IMR-90 (cell line): ENCODE data around the gene MRAP. TPM values are rescaled to one million over a fixed set of nuclear protein-coding genes. Genes with fewer than 3 reads are reported as not detected.

Experiments used
- ATAC-seq: fragments of 200-7000 bp; cut with Tn5 transposase; 2 replicates; pipeline ENCODE4 v1.9.1; 2020; ENCODE audit warnings: low read depth, mild to moderate bottlenecking, moderate library complexity
- BruUV-seq: library from RNA; stranded (reverse); fragments of 400-500 nt; replicated peaks from 2 replicates; lab custom pipeline; 2021; lab: Mats Ljungman, UMichigan
- CTCF ChIA-PET: fragments of 300-600 bp; formaldehyde crosslinking; extraction: SDS; loops from one replicate; lab custom pipeline; 2021; ENCODE audit warnings: antibody characterized with exemption; lab: Yijun Ruan, JAX
- POLR2A ChIA-PET: fragments of 300-600 bp; sonication (Branson Sonifier 250); formaldehyde crosslinking; loops from one replicate; lab custom pipeline; 2022; ENCODE audit warnings: antibody characterized with exemption; ENCODE audit not compliant: unreplicated experiment; lab: Charles Lee
- DNase-seq: peaks from one replicate; pipeline ENCODE4 v3.0.0; 2013
- H2AFZ ChIP-seq: replicated peaks from 2 replicates; pipeline ENCODE3; 2013; ENCODE audit warnings: low read length, mild to moderate bottlenecking; ENCODE audit not compliant: poor library complexity
- H2AK5ac ChIP-seq: 2 replicates; pipeline ENCODE4 v1.6.1; 2013; ENCODE audit warnings: low read depth, low read length, inconsistent platforms
- H2AK9ac ChIP-seq: replicated peaks from 2 replicates; pipeline ENCODE3; 2013; ENCODE audit warnings: mild to moderate bottlenecking, low read depth, low read length, moderate library complexity; ENCODE audit not compliant: poor library complexity
- H2BK120ac ChIP-seq: 2 replicates; pipeline ENCODE4 v1.6.1; 2013; ENCODE audit warnings: low read depth, low read length, inconsistent platforms
- H2BK15ac ChIP-seq: 3 replicates; pipeline ENCODE4 v1.6.1; 2013; ENCODE audit warnings: low read depth, low read length, inconsistent platforms
- H2BK20ac ChIP-seq: 2 replicates; pipeline ENCODE4 v1.6.1; 2013; ENCODE audit warnings: low read depth, mild to moderate bottlenecking, inconsistent platforms, low read length, moderate library complexity
- H2BK5ac ChIP-seq: 2 replicates; pipeline ENCODE4 v1.6.1; 2013; ENCODE audit warnings: mild to moderate bottlenecking, low read depth, low read length, inconsistent platforms; ENCODE audit not compliant: poor library complexity, severe bottlenecking
- H3K14ac ChIP-seq: replicated peaks from 2 replicates; pipeline ENCODE4 v1.6.1; 2013; ENCODE audit warnings: low read depth, low read length, inconsistent platforms
- H3K18ac ChIP-seq: 2 replicates; pipeline ENCODE4 v1.6.1; 2013; ENCODE audit warnings: low read depth, low read length, control low read depth
- H3K23ac ChIP-seq: 2 replicates; pipeline ENCODE4 v1.6.1; 2013; ENCODE audit warnings: low read depth, low read length, inconsistent platforms
- H3K27ac ChIP-seq: 2 replicates; pipeline ENCODE4 v1.5.1; 2013; ENCODE audit warnings: mild to moderate bottlenecking, control low read depth, low read length; ENCODE audit not compliant: insufficient read depth
- H3K27me3 ChIP-seq: 2 replicates; pipeline ENCODE4 v1.6.1; 2013; ENCODE audit warnings: low read length; ENCODE audit not compliant: control insufficient read depth, insufficient read depth
- H3K36me3 ChIP-seq: 2 replicates; pipeline ENCODE4 v1.6.1; 2013; ENCODE audit warnings: low read length, mixed read lengths; ENCODE audit not compliant: control insufficient read depth, insufficient read depth
- H3K4ac ChIP-seq: 2 replicates; pipeline ENCODE4 v1.6.1; 2013; ENCODE audit warnings: low read depth, low read length, inconsistent platforms
- H3K4me1 ChIP-seq: 2 replicates; pipeline ENCODE4 v1.6.1; 2013; ENCODE audit warnings: low read length, mixed read lengths; ENCODE audit not compliant: control insufficient read depth, insufficient read depth
- H3K4me2 ChIP-seq: 2 replicates; pipeline ENCODE4 v1.6.1; 2013; ENCODE audit warnings: low read depth, mild to moderate bottlenecking, control low read depth, low read length, moderate library complexity
- H3K4me3 ChIP-seq: 2 replicates; pipeline ENCODE4 v1.5.1; 2013; ENCODE audit warnings: low read depth, mild to moderate bottlenecking, control low read depth, low read length, moderate library complexity; ENCODE audit not compliant: insufficient read depth
- H3K56ac ChIP-seq: 2 replicates; pipeline ENCODE4 v1.6.1; 2013; ENCODE audit warnings: low read length, inconsistent platforms; ENCODE audit not compliant: insufficient read depth; ENCODE audit errors: extremely low read depth
- H3K79me1 ChIP-seq, 2 experiments: 2 replicates each; pipeline ENCODE4 v1.6.1; 2013; ENCODE audit warnings: low read length in 2 of 2, inconsistent platforms in 1 of 2, low read depth in 1 of 2
- H3K9ac ChIP-seq: 2 replicates; pipeline ENCODE4 v1.6.1; 2013; ENCODE audit warnings: low read depth, low read length, control low read depth
- H3K9me1 ChIP-seq: 2 replicates; pipeline ENCODE4 v1.6.1; 2013; ENCODE audit warnings: low read length, inconsistent platforms; ENCODE audit not compliant: insufficient read depth
- H3K9me3 ChIP-seq: 2 replicates; pipeline ENCODE4 v1.6.1; 2013; ENCODE audit warnings: low read length; ENCODE audit not compliant: control insufficient read depth, insufficient read depth
- H4K20me1 ChIP-seq: 2 replicates; pipeline ENCODE4 v1.6.1; 2013; ENCODE audit warnings: low read length, inconsistent platforms; ENCODE audit not compliant: insufficient read depth
- H4K5ac ChIP-seq: 2 replicates; pipeline ENCODE4 v1.6.1; 2013; ENCODE audit warnings: mild to moderate bottlenecking, low read depth, low read length, control low read depth
- H4K8ac ChIP-seq, 2 experiments: 2 replicates each; pipeline ENCODE4 v1.6.1; 2013; ENCODE audit warnings: low read depth in 2 of 2, low read length in 2 of 2, control low read depth in 1 of 2, inconsistent platforms in 1 of 2
- H4K91ac ChIP-seq: 2 replicates; pipeline ENCODE4 v1.6.1; 2013; ENCODE audit warnings: low read depth, low read length, inconsistent platforms; ENCODE audit not compliant: insufficient read depth
- BHLHE40 ChIP-seq: fragments of 150-350 bp; IDR thresholded peaks from 2 replicates; pipeline ENCODE4 v1.6.1; 2016; ENCODE audit warnings: mild to moderate bottlenecking, low read depth, low read length
- CHD1 ChIP-seq: IDR thresholded peaks from 2 replicates; pipeline ENCODE4 v1.6.1; 2012; ENCODE audit warnings: low read depth, low read length, improper control_type of control experiment
- FOS ChIP-seq: fragments of 150-350 bp; IDR thresholded peaks from 2 replicates; pipeline ENCODE4 v1.6.1; 2016; ENCODE audit warnings: low read depth, low read length
- MAFK ChIP-seq: IDR thresholded peaks from 2 replicates; pipeline ENCODE4 v1.6.1; 2012; ENCODE audit warnings: low read depth, low read length, improper control_type of control experiment
- MAZ ChIP-seq: IDR thresholded peaks from 2 replicates; pipeline ENCODE4 v1.6.1; 2012; ENCODE audit warnings: low read depth, mild to moderate bottlenecking, low read length, improper control_type of control experiment, moderate library complexity, borderline replicate concordance
- MXI1 ChIP-seq: IDR thresholded peaks from 2 replicates; pipeline ENCODE4 v1.6.1; 2012; ENCODE audit warnings: low read depth, mild to moderate bottlenecking, low read length, moderate library complexity, borderline replicate concordance
- NFE2L2 ChIP-seq: fragments of 150-350 bp; IDR thresholded peaks from 2 replicates; pipeline ENCODE4 v1.6.1; 2016; ENCODE audit warnings: low read depth, mild to moderate bottlenecking, low read length
- POLR2A ChIP-seq: IDR thresholded peaks from 2 replicates; pipeline ENCODE4 v1.6.1; 2012; ENCODE audit warnings: mild to moderate bottlenecking, low read depth, low read length
- RAD21 ChIP-seq: IDR thresholded peaks from 2 replicates; pipeline ENCODE4 v1.6.1; 2012; ENCODE audit warnings: low read length, improper control_type of control experiment
- RCOR1 ChIP-seq: IDR thresholded peaks from 2 replicates; pipeline ENCODE4 v1.6.1; 2012; ENCODE audit warnings: mild to moderate bottlenecking, low read length, improper control_type of control experiment; ENCODE audit not compliant: insufficient replicate concordance
- RFX5 ChIP-seq: IDR thresholded peaks from 2 replicates; pipeline ENCODE4 v1.8.0; 2012; ENCODE audit warnings: low read depth, mild to moderate bottlenecking, low read length, moderate library complexity
- SMC3 ChIP-seq: fragments of 150-350 bp; IDR thresholded peaks from 2 replicates; pipeline ENCODE4 v1.6.1; 2016; ENCODE audit warnings: low read depth, mild to moderate bottlenecking, antibody characterized with exemption, low read length, moderate library complexity
- WGBS, 2 experiments: methylation state at CpG; one replicate each; pipeline versions ENCODE4 v1.1.5 to v1.1.7; 2013; ENCODE audit warnings: missing lambda C conversion rate in 2 of 2; ENCODE audit not compliant: insufficient read length in 1 of 2; ENCODE audit errors: extremely low coverage in 2 of 2; 5-methylcytosine and 5-hydroxymethylcytosine counted together
- dilution Hi-C: fragments of 300-500 bp; cut with HindIII; formaldehyde crosslinking; loops from one replicate; pipeline ENCODE4 v1.14.3; 2018; ENCODE audit warnings: low sequenced_read_pairs; ENCODE audit not compliant: unreplicated experiment
- in situ Hi-C: fragments of 300-500 bp; cut with MboI; formaldehyde crosslinking; loops from 3 replicates; pipeline ENCODE4 v1.14.3; 2019; ENCODE audit warnings: low sequenced_read_pairs, inconsistent platforms, mixed read lengths
- intact Hi-C: fragments of 100-400 bp; cut with micrococcal nuclease; formaldehyde crosslinking; loops from 2 replicates; pipeline ENCODE4 v1.10.0; 2022
- polyA plus RNA-seq, 3 experiments: library from polyadenylated mRNA; depleted of rRNA; stranded (reverse); fragments of >200 nt; gene quantifications; 2 replicates each; pipeline ENCODE4 v1.2.3, GENCODE V29; 2012; ENCODE audit warnings: low replicate concordance in 1 of 3
- total RNA-seq: library from RNA; depleted of rRNA; stranded (reverse); fragments of >200 nt; gene quantifications from 2 replicates; pipeline ENCODE4 v1.2.3, GENCODE V29; 2012
- TF ChIP-seq, protein P1 (sequence below): conservative IDR thresholded peaks from 2 replicates; pipeline ENCODE4 v1.5.1; 2012; ENCODE audit warnings: mild to moderate bottlenecking, low read depth, low read length, improper control_type of control experiment

The MRAP gene
- total and polyA plus RNA-seq, 2 of the 4 experiments (the other 2 are of a cell fraction), result not detected

- H3K9me3 ChIP-seq, result no peaks in the 10 kb centered on the region
- ChIA-PET POLR2A (no interaction called here), CTCF (no interaction called here)
- in situ Hi-C loops (no loop called here), intact Hi-C loops (no loop called here), dilution Hi-C loops (no loop called here)
- peaks cover 3% of the 10 kb centered on the region; the same call in 1 of the 2 replicates for H3K9me1 ChIP-seq
- H2BK5ac ChIP-seq, result no peak overlapping the region
- DNase-seq (no peak), ATAC-seq (no peak)
- H3K56ac ChIP-seq, result no peak overlapping the region
- no peak overlapping the region for H3K14ac ChIP-seq
- H4K5ac ChIP-seq, result no peak overlapping the region
- H4K8ac ChIP-seq, result no peak overlapping the region
- H3K27me3 ChIP-seq, result no peaks in the 10 kb centered on the region
- no peak overlapping the region for H2AK9ac ChIP-seq
- no peak for TF ChIP-seq RFX5
- TF ChIP-seq, protein P1, sequence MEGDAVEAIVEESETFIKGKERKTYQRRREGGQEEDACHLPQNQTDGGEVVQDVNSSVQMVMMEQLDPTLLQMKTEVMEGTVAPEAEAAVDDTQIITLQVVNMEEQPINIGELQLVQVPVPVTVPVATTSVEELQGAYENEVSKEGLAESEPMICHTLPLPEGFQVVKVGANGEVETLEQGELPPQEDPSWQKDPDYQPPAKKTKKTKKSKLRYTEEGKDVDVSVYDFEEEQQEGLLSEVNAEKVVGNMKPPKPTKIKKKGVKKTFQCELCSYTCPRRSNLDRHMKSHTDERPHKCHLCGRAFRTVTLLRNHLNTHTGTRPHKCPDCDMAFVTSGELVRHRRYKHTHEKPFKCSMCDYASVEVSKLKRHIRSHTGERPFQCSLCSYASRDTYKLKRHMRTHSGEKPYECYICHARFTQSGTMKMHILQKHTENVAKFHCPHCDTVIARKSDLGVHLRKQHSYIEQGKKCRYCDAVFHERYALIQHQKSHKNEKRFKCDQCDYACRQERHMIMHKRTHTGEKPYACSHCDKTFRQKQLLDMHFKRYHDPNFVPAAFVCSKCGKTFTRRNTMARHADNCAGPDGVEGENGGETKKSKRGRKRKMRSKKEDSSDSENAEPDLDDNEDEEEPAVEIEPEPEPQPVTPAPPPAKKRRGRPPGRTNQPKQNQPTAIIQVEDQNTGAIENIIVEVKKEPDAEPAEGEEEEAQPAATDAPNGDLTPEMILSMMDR, result no peak
- no peak for TF ChIP-seq MAZ
- TF ChIP-seq BHLHE40, result no peak
- TF ChIP-seq NFE2L2, result no peak
- no peak for TF ChIP-seq CHD1
- TF ChIP-seq POLR2A, result no peak
- no peak for TF ChIP-seq MXI1
- TF ChIP-seq RAD21, result no peak
- no peak for TF ChIP-seq MAFK
- no peak for TF ChIP-seq FOS
- no peak for TF ChIP-seq SMC3
- TF ChIP-seq RCOR1, result no peak
- no peak overlapping the region for H2AK5ac ChIP-seq
- H4K91ac ChIP-seq, result no peak overlapping the region
- no peak overlapping the region for H2BK120ac ChIP-seq
- H3K4me1 ChIP-seq, result peaks cover 4% of the 10 kb centered on the region; the same call in 1 of the 2 replicates
- WGBS, 2 experiments, result 90% methylated on average over 2 of the region's 10 CpGs; no CpG with 5 or more reads in 1 of the 2 experiments
- no peak overlapping the region for H3K4ac ChIP-seq
- H2BK15ac ChIP-seq, result no peak overlapping the region
- H2AFZ ChIP-seq, result no peak overlapping the region
- H3K36me3 ChIP-seq, result peaks cover 66% of the 10 kb centered on the region
- H3K18ac ChIP-seq, result no peak overlapping the region
- no peak overlapping the region for H3K9ac ChIP-seq
- no peak overlapping the region for H3K27ac ChIP-seq
- no peak overlapping the region for H3K23ac ChIP-seq
- peaks cover 3 to 25% of the 10 kb centered on the region in 2 experiments; a peak in 3 of 4 replicates for H3K79me1 ChIP-seq
- BruUV-seq, result no TSS peak
- no peak overlapping the region for H3K4me3 ChIP-seq
- H2BK20ac ChIP-seq, result no peak overlapping the region
- no peak overlapping the region for H3K4me2 ChIP-seq
- H4K20me1 ChIP-seq, result no peaks in the 10 kb centered on the region; the same call in 1 of the 2 replicates
These were observed 24.0 kb downstream of the MRAP start for GRCh38 chr21:32322676-32323075.
